Measurements from ENCODE around the gene OR5A2. TPM values are rescaled to one million over a fixed set of nuclear protein-coding genes. Genes with fewer than 3 reads are reported as not detected.

OR5A2 gene, protein sequence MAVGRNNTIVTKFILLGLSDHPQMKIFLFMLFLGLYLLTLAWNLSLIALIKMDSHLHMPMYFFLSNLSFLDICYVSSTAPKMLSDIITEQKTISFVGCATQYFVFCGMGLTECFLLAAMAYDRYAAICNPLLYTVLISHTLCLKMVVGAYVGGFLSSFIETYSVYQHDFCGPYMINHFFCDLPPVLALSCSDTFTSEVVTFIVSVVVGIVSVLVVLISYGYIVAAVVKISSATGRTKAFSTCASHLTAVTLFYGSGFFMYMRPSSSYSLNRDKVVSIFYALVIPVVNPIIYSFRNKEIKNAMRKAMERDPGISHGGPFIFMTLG
- not detected for total RNA-seq

GRCh38 chr11:59426361-59427067 is at the start of gene OR5A2:
Gene OR5A2, minus strand, starts transcription at chr11:59426413. Its CDS starts 3,460 bp downstream, at chr11:59422953.
- TF ChIP-seq, protein P1, sequence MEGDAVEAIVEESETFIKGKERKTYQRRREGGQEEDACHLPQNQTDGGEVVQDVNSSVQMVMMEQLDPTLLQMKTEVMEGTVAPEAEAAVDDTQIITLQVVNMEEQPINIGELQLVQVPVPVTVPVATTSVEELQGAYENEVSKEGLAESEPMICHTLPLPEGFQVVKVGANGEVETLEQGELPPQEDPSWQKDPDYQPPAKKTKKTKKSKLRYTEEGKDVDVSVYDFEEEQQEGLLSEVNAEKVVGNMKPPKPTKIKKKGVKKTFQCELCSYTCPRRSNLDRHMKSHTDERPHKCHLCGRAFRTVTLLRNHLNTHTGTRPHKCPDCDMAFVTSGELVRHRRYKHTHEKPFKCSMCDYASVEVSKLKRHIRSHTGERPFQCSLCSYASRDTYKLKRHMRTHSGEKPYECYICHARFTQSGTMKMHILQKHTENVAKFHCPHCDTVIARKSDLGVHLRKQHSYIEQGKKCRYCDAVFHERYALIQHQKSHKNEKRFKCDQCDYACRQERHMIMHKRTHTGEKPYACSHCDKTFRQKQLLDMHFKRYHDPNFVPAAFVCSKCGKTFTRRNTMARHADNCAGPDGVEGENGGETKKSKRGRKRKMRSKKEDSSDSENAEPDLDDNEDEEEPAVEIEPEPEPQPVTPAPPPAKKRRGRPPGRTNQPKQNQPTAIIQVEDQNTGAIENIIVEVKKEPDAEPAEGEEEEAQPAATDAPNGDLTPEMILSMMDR (IDR thresholded peaks at IDR 0.05), result no peak
- ATAC-seq (ENCODE audit: low FRiP score), result no peak
- no peak for DNase-seq (ENCODE audit: low spot score)

GRCh38 chr11:59475176-59475575 is 49.0 kb upstream of the OR5A2 start:
- ATAC-seq (ENCODE audit: low FRiP score), result no peak

GRCh38 chr11:59473015-59473414 is 46.8 kb upstream of the OR5A2 start, which contains the start of gene OR4D10:
Gene OR4D10, plus strand, starts transcription at chr11:59473315. Its CDS starts 4,115 bp downstream, at chr11:59477430.
- DNase-seq (ENCODE audit: low spot score) (no peak), ATAC-seq (ENCODE audit: low FRiP score) (no peak)
- TF ChIP-seq, protein P1 (IDR thresholded peaks at IDR 0.05), result no peak

More at GRCh38 chr11:59475176-59475575, 49.0 kb upstream of the OR5A2 start:
- TF ChIP-seq, protein P1 (IDR thresholded peaks at IDR 0.05), result no peak
- no peak for DNase-seq (ENCODE audit: low spot score)

DNA sequence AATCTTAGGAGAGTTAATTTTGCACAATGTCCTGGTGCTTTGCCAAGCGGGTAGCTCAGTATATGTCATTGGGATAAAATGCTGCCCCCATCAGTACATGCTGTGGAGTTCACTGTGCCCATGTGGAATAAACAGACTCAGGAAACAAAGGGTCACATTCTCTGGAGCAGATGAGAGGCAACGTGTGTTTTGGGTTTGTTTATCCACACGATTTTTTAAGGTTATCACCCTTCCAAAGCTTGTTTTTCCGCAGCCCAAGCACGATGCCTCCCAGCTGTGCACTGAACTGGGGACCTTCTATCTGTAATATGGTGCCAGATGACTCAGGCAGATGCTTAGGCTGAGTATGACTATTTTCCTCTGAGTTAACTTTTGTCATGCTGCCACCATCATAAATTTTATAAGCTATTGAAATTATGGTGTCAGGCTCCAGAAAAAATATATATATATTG is 37.0 kb upstream of the OR5A2 start:
- no peak for DNase-seq (ENCODE audit: low spot score)
- TF ChIP-seq, protein P1 (IDR thresholded peaks at IDR 0.05), result no peak

DNA sequence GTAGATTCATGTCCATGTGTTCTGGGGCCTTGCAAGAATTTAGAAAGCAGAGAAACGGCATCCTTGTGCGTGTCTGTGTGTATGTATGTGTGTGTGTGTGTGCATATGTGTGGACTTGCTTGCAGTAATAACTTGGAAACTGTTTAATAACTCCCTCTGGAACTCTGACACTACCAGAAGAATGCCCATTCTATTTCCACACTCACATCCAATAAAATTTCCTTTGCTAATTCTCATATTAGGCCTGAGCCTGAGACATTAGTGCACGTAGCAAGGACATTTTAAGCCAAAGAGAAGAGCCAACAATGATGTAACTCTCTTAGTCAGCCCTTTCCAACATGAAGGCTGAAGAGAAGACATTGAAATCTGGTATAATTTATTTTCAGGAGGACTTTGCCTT is 33.7 kb upstream of the OR5A2 start:
- ATAC-seq (ENCODE audit: low FRiP score), result no peak
- TF ChIP-seq, protein P1 (IDR thresholded peaks at IDR 0.05), result no peak
- no peak for DNase-seq (ENCODE audit: low spot score)

More for the DNA sequence above, 37.0 kb upstream of the OR5A2 start:
- ATAC-seq (ENCODE audit: low FRiP score), result no peak

DNA sequence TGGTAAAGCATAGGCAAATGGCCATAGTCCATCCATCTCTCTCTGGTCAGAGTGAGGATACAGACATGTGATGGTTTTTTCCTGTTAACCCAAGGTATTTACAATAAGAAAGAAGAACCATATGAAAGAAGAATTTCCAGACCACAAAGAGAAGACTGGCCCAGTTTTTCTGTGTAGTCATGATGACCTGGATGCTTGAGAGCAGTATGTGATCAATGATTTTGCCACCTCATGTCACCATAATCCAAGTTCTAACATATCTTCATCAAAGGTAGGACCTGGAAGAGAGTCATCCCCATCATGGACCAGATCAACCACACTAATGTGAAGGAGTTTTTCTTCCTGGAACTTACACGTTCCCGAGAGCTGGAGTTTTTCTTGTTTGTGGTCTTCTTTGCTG is 30.4 kb upstream of the OR5A2 start, which contains the start of gene OR4D6:
Gene OR4D6, plus strand, starts transcription at position 301 of the 400 bp plus-strand sequence. Its CDS starts 0 bp downstream, at position 301.
- TF ChIP-seq, protein P1 (IDR thresholded peaks at IDR 0.05), result no peak
- DNase-seq (ENCODE audit: low spot score), result no peak
- no peak for ATAC-seq (ENCODE audit: low FRiP score)

Measured in omental fat pad (tissue), 4 donors.